DMS153 treated with DMSO at 0.1 percent for 48 hours (cell line): ENCODE results near the gene RDX.
A peak's percentile ranks its signal among the peaks of the same experiment; 100 is the strongest.

ENCODE experiments used
- DNase-seq: peaks from one replicate; lab custom pipeline; 2025; ENCODE audit not compliant: unreplicated experiment; lab: John Stamatoyannopoulos, UW

The RDX gene

GRCh38 chr11:110296226-110297075 is at the start of gene RDX:
RDX (minus strand) TSS chr11:110296614; CDS start chr11:110279692, 16,922 bp downstream.
- DNase-seq: no peak

- DNase-seq: no peak
Measured at GRCh38 chr11:110345743-110346142, 49.3 kb upstream of the RDX start.

GRCh38 chr11:110340436-110340835 is 44.0 kb upstream of the RDX start:
- no peak for DNase-seq

GRCh38 chr11:110339456-110340250 is 43.2 kb upstream of the RDX start:
- DNase-seq: no peak

- DNase-seq: no peak
Measured at GRCh38 chr11:110338684-110339083, 42.3 kb upstream of the RDX start.

GRCh38 chr11:110337570-110338193 is 41.3 kb upstream of the RDX start:
- DNase-seq: no peak

GRCh38 chr11:110336054-110336453 is 39.6 kb upstream of the RDX start:
- no peak for DNase-seq

- DNase-seq: no peak
Measured at GRCh38 chr11:110335358-110335757, 38.9 kb upstream of the RDX start.

- no peak for DNase-seq
Measured at GRCh38 chr11:110331626-110332025, 35.2 kb upstream of the RDX start.

- DNase-seq: no peak
Measured at GRCh38 chr11:110329445-110329844, 33.0 kb upstream of the RDX start.

- no peak for DNase-seq
Measured at GRCh38 chr11:110327508-110327907, 31.1 kb upstream of the RDX start.

- no peak for DNase-seq
Measured at GRCh38 chr11:110323786-110324185, 27.4 kb upstream of the RDX start.

GRCh38 chr11:110319501-110319900 is 23.1 kb upstream of the RDX start:
- no peak for DNase-seq

GRCh38 chr11:110318638-110319404 is 22.4 kb upstream of the RDX start:
- DNase-seq: no peak

- peak; percentile 52 for DNase-seq
Measured at GRCh38 chr11:110317516-110317932, 21.1 kb upstream of the RDX start.

- DNase-seq: no peak
Measured at GRCh38 chr11:110314366-110315095, 18.1 kb upstream of the RDX start.

- DNase-seq: no peak
Measured at GRCh38 chr11:110312670-110313069, 16.3 kb upstream of the RDX start.

GRCh38 chr11:110311783-110312579 is 15.6 kb upstream of the RDX start:
- no peak for DNase-seq

GRCh38 chr11:110308071-110308470 is 11.7 kb upstream of the RDX start:
- DNase-seq: no peak
